Liver (tissue), 9 donors: ENCODE results near the gene TULP3. TPM values are rescaled to one million over a fixed set of nuclear protein-coding genes. Genes with fewer than 3 reads are reported as not detected.

Source experiments
- DNase-seq: peaks from one replicate; pipeline ENCODE4 v3.0.0-alpha.2; 2017; ENCODE audit warnings: low spot score
- H3K27ac ChIP-seq, 2 donors: one replicate each; pipeline ENCODE4 v1.7.0; 2013; ENCODE audit warnings: inconsistent platforms in 2 of 2, low read length in 2 of 2, control low read depth in 1 of 2, low read depth in 1 of 2, mild to moderate bottlenecking in 1 of 2
- H3K27me3 ChIP-seq, 4 donors: one replicate each; pipeline versions ENCODE4 v1.6.1 to v1.7.0; 2013; ENCODE audit warnings: low read length in 3 of 4, inconsistent platforms in 1 of 4, mild to moderate bottlenecking in 1 of 4, moderate library complexity in 1 of 4; ENCODE audit not compliant: control insufficient read depth in 4 of 4, insufficient read depth in 4 of 4
- H3K36me3 ChIP-seq, 4 donors: one replicate each; pipeline versions ENCODE4 v1.6.1 to v1.7.0; 2013; ENCODE audit warnings: low read length in 3 of 4, mild to moderate bottlenecking in 3 of 4, low read depth in 1 of 4, moderate library complexity in 1 of 4; ENCODE audit not compliant: control insufficient read depth in 4 of 4, insufficient read depth in 3 of 4
- H3K4me1 ChIP-seq, 4 donors: one replicate each; pipeline versions ENCODE4 v1.6.1 to v1.7.0; 2013; ENCODE audit warnings: low read length in 3 of 4, mild to moderate bottlenecking in 3 of 4, moderate library complexity in 1 of 4; ENCODE audit not compliant: control insufficient read depth in 4 of 4, insufficient read depth in 4 of 4
- H3K4me3 ChIP-seq, 3 donors: one replicate each; pipeline versions ENCODE4 v1.6.1 to v1.7.0; 2013; ENCODE audit warnings: low read length in 3 of 3, control low read depth in 1 of 3, low read depth in 1 of 3, mild to moderate bottlenecking in 1 of 3
- H3K9ac ChIP-seq, 2 donors: one replicate each; pipeline ENCODE4 v1.7.0; 2013; ENCODE audit warnings: low read length in 2 of 2, mild to moderate bottlenecking in 2 of 2, moderate library complexity in 2 of 2, control low read depth in 1 of 2, low read depth in 1 of 2
- H3K9me3 ChIP-seq, 4 donors: one replicate each; pipeline versions ENCODE4 v1.6.1 to v1.7.0; 2013; ENCODE audit warnings: low read length in 3 of 4; ENCODE audit not compliant: control insufficient read depth in 4 of 4
- CTCF ChIP-seq: fragments of 150-350 bp; IDR thresholded peaks from 2 replicates; pipeline ENCODE4 v1.5.1; 2017; ENCODE audit warnings: improper control_type of control experiment, low read depth, low read length; ENCODE audit not compliant: missing input control
- EGR1 ChIP-seq, 2 donors: IDR thresholded peaks; 2 replicates each; pipeline ENCODE4 v1.6.1; 2016 to 2018; ENCODE audit warnings: antibody characterized with exemption in 2 of 2, low read depth in 2 of 2
- FOXA1 ChIP-seq: IDR thresholded peaks from 2 replicates; pipeline ENCODE4 v1.6.1; 2016; ENCODE audit warnings: antibody characterized with exemption
- FOXA2 ChIP-seq: IDR thresholded peaks from 2 replicates; pipeline ENCODE4 v1.6.1; 2016; ENCODE audit warnings: antibody characterized with exemption
- GABPA ChIP-seq, 2 donors: IDR thresholded peaks in 1 of 2; conservative IDR thresholded peaks in 1 of 2; 2 replicates each; pipeline ENCODE4 v1.6.1; 2016; ENCODE audit warnings: antibody characterized with exemption in 2 of 2, mild to moderate bottlenecking in 1 of 2, moderate library complexity in 1 of 2
- HNF4A ChIP-seq, 2 donors: conservative IDR thresholded peaks; 2 replicates each; pipeline ENCODE4 v1.6.1; 2016; ENCODE audit warnings: antibody characterized with exemption in 2 of 2, mild to moderate bottlenecking in 2 of 2
- HNF4G ChIP-seq: IDR thresholded peaks from 2 replicates; pipeline ENCODE4 v1.6.1; 2016; ENCODE audit warnings: antibody characterized with exemption
- JUND ChIP-seq, 2 donors: IDR thresholded peaks; 2 replicates each; pipeline ENCODE4 v1.6.1; 2016; ENCODE audit warnings: antibody characterized with exemption in 2 of 2
- NR2F2 ChIP-seq: IDR thresholded peaks from 2 replicates; pipeline ENCODE4 v1.6.1; 2016; ENCODE audit warnings: antibody characterized with exemption
- RAD21 ChIP-seq, 2 donors: IDR thresholded peaks; 2 replicates each; pipeline ENCODE4 v1.6.1; 2016; ENCODE audit warnings: antibody characterized with exemption in 2 of 2, mild to moderate bottlenecking in 2 of 2
- RXRA ChIP-seq, 2 donors: IDR thresholded peaks; 2 replicates each; pipeline ENCODE4 v1.6.1; 2017 to 2018; ENCODE audit warnings: antibody characterized with exemption in 2 of 2, mild to moderate bottlenecking in 1 of 2
- TAF1 ChIP-seq: conservative IDR thresholded peaks from 2 replicates; pipeline ENCODE4 v1.6.1; 2016; ENCODE audit warnings: antibody characterized with exemption, mild to moderate bottlenecking
- ZBTB33 ChIP-seq: IDR thresholded peaks from 2 replicates; pipeline ENCODE4 v1.6.1; 2016; ENCODE audit warnings: antibody characterized with exemption
- WGBS: extraction: QIAGEN DNeasy Blood & Tissue Kit; methylation state at CpG from one replicate; pipeline ENCODE4 v1.1.7; 2013; 5-methylcytosine and 5-hydroxymethylcytosine counted together
- polyA plus RNA-seq, 2 donors: library from polyadenylated mRNA; stranded (reverse) in 1 of 2; unstranded in 1 of 2; fragments of 200-250 nt in 1 of 2; fragments of >200 nt in 1 of 2; fragmentation: Nextera tagmentation in 1 of 2; extraction: Ambion mirVana in 1 of 2; gene quantifications; one replicate each; pipeline versions ENCODE4 v1.2.1 to v1.2.3, GENCODE V29; 2013 to 2015
- total RNA-seq, 2 donors: library from RNA; depleted of rRNA; stranded (reverse); fragments of >200 nt; gene quantifications; one replicate each; pipeline ENCODE4 v1.2.3, GENCODE V29; 2014
- TF ChIP-seq, protein P1 (sequence below): IDR thresholded peaks from 2 replicates; pipeline ENCODE4 v1.6.1; 2016; ENCODE audit warnings: antibody characterized with exemption
- TF ChIP-seq, protein P2 (sequence below): IDR thresholded peaks from 2 replicates; pipeline ENCODE4 v1.6.1; 2016; ENCODE audit warnings: antibody characterized with exemption, mild to moderate bottlenecking
- donor health status: healthy.
- donor health status: healthy.
- donor health status: healthy.
- donor health status: healthy.
- donor health status: healthy.

Gene TULP3
- total and polyA plus RNA-seq, 4 donors: 3.2 to 4.8 (median 3.7) TPM

GRCh38 chr12:2853626-2854025, 37.1 kb upstream of the TULP3 start:
- no peaks in the 10 kb centered on the region for H3K9me3 ChIP-seq
- WGBS: 38% methylated on average over 11 of the region's 11 CpGs

GRCh38 chr12:2854669-2855453, 35.8 kb upstream of the TULP3 start:
- no peaks in the 10 kb centered on the region for H3K27me3 ChIP-seq
- no peak for TF ChIP-seq TAF1
- TF ChIP-seq NR2F2: no peak
- TF ChIP-seq, protein P1, sequence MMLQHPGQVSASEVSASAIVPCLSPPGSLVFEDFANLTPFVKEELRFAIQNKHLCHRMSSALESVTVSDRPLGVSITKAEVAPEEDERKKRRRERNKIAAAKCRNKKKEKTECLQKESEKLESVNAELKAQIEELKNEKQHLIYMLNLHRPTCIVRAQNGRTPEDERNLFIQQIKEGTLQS: no peak
- no peak for TF ChIP-seq CTCF
- no peak for TF ChIP-seq RXRA (IDR thresholded peaks at IDR 0.05)
- TF ChIP-seq HNF4A (conservative IDR thresholded peaks at IDR 0.05): no peak
- TF ChIP-seq JUND (IDR thresholded peaks at IDR 0.05): no peak
- no peak for TF ChIP-seq RAD21 (IDR thresholded peaks at IDR 0.05)
- TF ChIP-seq HNF4G: no peak
- no peak for TF ChIP-seq GABPA (IDR thresholded peaks at IDR 0.05 in 1 of 2, conservative IDR thresholded peaks at IDR 0.05 in 1 of 2)
- TF ChIP-seq, protein P2, sequence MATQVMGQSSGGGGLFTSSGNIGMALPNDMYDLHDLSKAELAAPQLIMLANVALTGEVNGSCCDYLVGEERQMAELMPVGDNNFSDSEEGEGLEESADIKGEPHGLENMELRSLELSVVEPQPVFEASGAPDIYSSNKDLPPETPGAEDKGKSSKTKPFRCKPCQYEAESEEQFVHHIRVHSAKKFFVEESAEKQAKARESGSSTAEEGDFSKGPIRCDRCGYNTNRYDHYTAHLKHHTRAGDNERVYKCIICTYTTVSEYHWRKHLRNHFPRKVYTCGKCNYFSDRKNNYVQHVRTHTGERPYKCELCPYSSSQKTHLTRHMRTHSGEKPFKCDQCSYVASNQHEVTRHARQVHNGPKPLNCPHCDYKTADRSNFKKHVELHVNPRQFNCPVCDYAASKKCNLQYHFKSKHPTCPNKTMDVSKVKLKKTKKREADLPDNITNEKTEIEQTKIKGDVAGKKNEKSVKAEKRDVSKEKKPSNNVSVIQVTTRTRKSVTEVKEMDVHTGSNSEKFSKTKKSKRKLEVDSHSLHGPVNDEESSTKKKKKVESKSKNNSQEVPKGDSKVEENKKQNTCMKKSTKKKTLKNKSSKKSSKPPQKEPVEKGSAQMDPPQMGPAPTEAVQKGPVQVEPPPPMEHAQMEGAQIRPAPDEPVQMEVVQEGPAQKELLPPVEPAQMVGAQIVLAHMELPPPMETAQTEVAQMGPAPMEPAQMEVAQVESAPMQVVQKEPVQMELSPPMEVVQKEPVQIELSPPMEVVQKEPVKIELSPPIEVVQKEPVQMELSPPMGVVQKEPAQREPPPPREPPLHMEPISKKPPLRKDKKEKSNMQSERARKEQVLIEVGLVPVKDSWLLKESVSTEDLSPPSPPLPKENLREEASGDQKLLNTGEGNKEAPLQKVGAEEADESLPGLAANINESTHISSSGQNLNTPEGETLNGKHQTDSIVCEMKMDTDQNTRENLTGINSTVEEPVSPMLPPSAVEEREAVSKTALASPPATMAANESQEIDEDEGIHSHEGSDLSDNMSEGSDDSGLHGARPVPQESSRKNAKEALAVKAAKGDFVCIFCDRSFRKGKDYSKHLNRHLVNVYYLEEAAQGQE: no peak
- no peak for TF ChIP-seq FOXA1
- no peak for TF ChIP-seq EGR1 (IDR thresholded peaks at IDR 0.05; ENCODE audit: low read depth in 2 of 2)
- TF ChIP-seq ZBTB33: no peak
- no peak for TF ChIP-seq FOXA2
- no peak overlapping the region for H3K4me3 ChIP-seq
- H3K4me1 ChIP-seq: no peaks in the 10 kb centered on the region
- H3K27ac ChIP-seq: no peak overlapping the region
- WGBS: 86% methylated on average over 25 of the region's 25 CpGs
- no peak overlapping the region for H3K9ac ChIP-seq
- no peak for DNase-seq
- H3K36me3 ChIP-seq: peaks cover 0 to 4% (median 2%) of the 10 kb centered on the region in 4 donors
- no peaks in the 10 kb centered on the region for H3K9me3 ChIP-seq

More at GRCh38 chr12:2853626-2854025, 37.1 kb upstream of the TULP3 start:
- peak; percentile 84 for DNase-seq
- TF ChIP-seq RAD21 (IDR thresholded peaks at IDR 0.05) (peak; percentile 65 to 78), CTCF (peak; percentile 66), JUND (IDR thresholded peaks at IDR 0.05) (no peak)
- Histone ChIP-seq H3K4me3 (no peak overlapping the region), H3K36me3 (peaks cover 0 to 4% (median 2%) of the 10 kb centered on the region in 4 donors), H3K27ac (no peak overlapping the region), H3K9ac (no peak overlapping the region), H3K27me3 (no peaks in the 10 kb centered on the region), H3K4me1 (peaks cover 2 to 10% (median 8%) of the 10 kb centered on the region in 4 donors)
